Cardiac fibroblast (primary cell): Measurements from ENCODE around the gene CPA1.

Source experiments
- DNase-seq, 2 donors: peaks; one replicate each; pipeline versions ENCODE4 v3.0.0 to v3.0.0-alpha.2; 2010; ENCODE audit warnings: low read depth in 2 of 2
- H3K4me3 ChIP-seq, 2 donors: replicated peaks in 1 of 2; 1 replicate in 1 of 2; 2 replicates in 1 of 2; pipeline ENCODE4 v1.5.1; 2011; ENCODE audit warnings: low read depth in 2 of 2, low read length in 2 of 2, mild to moderate bottlenecking in 2 of 2, moderate library complexity in 1 of 2
- TF ChIP-seq, protein P1 (sequence below): IDR thresholded peaks from one replicate; pipeline ENCODE4 v1.5.1; 2011; ENCODE audit warnings: low read depth, mild to moderate bottlenecking, low read length, inconsistent platforms

CPA1 gene

GRCh38 chr7:130341882-130342281, 38.4 kb upstream of the CPA1 start:
- TF ChIP-seq, protein P1, sequence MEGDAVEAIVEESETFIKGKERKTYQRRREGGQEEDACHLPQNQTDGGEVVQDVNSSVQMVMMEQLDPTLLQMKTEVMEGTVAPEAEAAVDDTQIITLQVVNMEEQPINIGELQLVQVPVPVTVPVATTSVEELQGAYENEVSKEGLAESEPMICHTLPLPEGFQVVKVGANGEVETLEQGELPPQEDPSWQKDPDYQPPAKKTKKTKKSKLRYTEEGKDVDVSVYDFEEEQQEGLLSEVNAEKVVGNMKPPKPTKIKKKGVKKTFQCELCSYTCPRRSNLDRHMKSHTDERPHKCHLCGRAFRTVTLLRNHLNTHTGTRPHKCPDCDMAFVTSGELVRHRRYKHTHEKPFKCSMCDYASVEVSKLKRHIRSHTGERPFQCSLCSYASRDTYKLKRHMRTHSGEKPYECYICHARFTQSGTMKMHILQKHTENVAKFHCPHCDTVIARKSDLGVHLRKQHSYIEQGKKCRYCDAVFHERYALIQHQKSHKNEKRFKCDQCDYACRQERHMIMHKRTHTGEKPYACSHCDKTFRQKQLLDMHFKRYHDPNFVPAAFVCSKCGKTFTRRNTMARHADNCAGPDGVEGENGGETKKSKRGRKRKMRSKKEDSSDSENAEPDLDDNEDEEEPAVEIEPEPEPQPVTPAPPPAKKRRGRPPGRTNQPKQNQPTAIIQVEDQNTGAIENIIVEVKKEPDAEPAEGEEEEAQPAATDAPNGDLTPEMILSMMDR, result no peak
- no peak for DNase-seq
- no peak overlapping the region for H3K4me3 ChIP-seq

DNA sequence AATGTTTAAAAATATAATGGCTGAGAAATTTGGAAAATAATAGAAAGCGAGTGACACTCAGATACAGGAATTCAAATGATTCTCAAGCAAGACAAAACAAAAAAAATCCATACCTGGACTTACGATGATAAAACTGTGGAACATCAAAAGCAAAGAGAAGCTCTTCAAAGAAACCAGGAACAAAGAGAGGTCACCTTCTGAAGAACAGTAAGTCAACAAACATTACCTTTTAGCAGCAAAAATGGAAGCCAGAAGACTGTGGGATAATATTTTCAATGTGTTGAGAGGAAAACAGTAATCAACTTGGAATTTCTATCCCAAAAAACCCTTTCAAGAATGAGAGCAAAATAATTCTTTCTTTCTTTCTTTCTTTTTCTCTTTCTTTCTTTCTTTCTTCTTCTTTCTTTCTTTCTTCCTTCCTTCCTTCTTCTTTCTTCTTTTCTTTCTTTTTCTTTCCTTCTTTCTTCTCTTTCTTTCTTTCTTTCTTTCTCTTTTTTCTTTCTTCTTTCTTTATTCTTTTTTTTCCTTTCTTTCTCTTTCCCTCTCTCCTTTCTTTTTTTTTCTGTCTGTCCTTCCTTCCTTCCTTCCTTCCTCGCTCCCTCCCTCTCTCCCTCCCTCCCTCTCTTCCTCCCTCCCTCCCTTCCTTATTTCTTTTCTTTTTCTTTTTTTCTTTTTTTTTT, 37.5 kb upstream of the CPA1 start:
- TF ChIP-seq, protein P1, result no peak
- DNase-seq, result no peak
- no peak overlapping the region for H3K4me3 ChIP-seq

- TF ChIP-seq, protein P1, result no peak
- DNase-seq, result no peak
- no peak within 1 kb of the TSS for H3K4me3 ChIP-seq
Measured at GRCh38 chr7:130344271-130344866, 35.9 kb upstream of the CPA1 start, which contains the start of gene CPA5. Gene CPA5, plus strand, starts transcription at chr7:130344816. Its CDS starts 1,670 bp downstream, at chr7:130346486.

DNA sequence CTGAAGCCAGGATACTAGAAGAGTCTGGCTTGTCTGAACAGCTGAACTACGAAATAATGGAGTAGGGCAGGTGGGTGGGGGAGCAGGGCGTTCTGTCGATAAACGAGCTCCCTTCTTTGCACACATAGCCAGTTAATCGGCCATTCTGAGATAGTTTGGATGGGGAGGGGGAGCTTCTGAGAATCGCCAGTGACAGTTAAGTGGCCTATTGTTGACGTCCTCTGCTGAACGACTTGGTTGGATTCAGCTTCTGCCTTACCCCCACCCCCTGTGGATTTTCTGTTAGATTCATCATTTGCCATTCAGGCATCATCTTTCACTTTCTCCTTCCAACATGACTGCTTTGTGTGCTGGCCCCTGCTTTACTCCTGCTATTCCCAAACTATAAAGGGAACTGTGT, 35.2 kb upstream of the CPA1 start:
- no peak for DNase-seq
- TF ChIP-seq, protein P1, result no peak
- H3K4me3 ChIP-seq, result no peak overlapping the region

GRCh38 chr7:130345725-130346124, 34.6 kb upstream of the CPA1 start:
- no peak overlapping the region for H3K4me3 ChIP-seq

GRCh38 chr7:130346177-130346905, 34.0 kb upstream of the CPA1 start:
- TF ChIP-seq, protein P1, result no peak
- DNase-seq, result no peak
- no peak overlapping the region for H3K4me3 ChIP-seq

More at GRCh38 chr7:130345725-130346124, 34.6 kb upstream of the CPA1 start:
- TF ChIP-seq, protein P1, result no peak
- DNase-seq, result no peak
